WERI-Rb-1 (cell line): ENCODE measurements around the gene YIPF3.

Experiments used
- DNase-seq: peaks from one replicate; pipeline ENCODE4 v3.0.0-alpha.2; 2020
- H3K27ac ChIP-seq: fragments of 250-450 bp; sonication (Bioruptor Pico); 2 replicates; pipeline ENCODE4 v1.5.1; 2020; ENCODE audit warnings: mild to moderate bottlenecking, moderate library complexity
- H3K27me3 ChIP-seq: fragments of 250-450 bp; sonication (Bioruptor Pico); 2 replicates; pipeline ENCODE4 v1.5.1; 2021; ENCODE audit warnings: mild to moderate bottlenecking, low read depth, moderate library complexity; ENCODE audit not compliant: insufficient read depth, severe bottlenecking
- H3K36me3 ChIP-seq: fragments of 250-450 bp; sonication (Bioruptor Pico); 2 replicates; pipeline ENCODE4 v1.5.1; 2020; ENCODE audit warnings: mild to moderate bottlenecking, moderate library complexity
- H3K4me3 ChIP-seq: 2 replicates; pipeline ENCODE4 v1.5.1; 2011; ENCODE audit warnings: low read depth, mild to moderate bottlenecking, control low read depth, low read length
- H3K9me3 ChIP-seq: fragments of 250-450 bp; sonication (Bioruptor Pico); 2 replicates; pipeline ENCODE4 v1.5.1; 2021; ENCODE audit warnings: mild to moderate bottlenecking, moderate library complexity; ENCODE audit not compliant: severe bottlenecking
- TF ChIP-seq, protein P1 (sequence below): IDR thresholded peaks from 2 replicates; pipeline ENCODE4 v1.5.1; 2011; ENCODE audit warnings: low read depth, mild to moderate bottlenecking, control low read depth, inconsistent platforms, low read length

The YIPF3 gene

DNA sequence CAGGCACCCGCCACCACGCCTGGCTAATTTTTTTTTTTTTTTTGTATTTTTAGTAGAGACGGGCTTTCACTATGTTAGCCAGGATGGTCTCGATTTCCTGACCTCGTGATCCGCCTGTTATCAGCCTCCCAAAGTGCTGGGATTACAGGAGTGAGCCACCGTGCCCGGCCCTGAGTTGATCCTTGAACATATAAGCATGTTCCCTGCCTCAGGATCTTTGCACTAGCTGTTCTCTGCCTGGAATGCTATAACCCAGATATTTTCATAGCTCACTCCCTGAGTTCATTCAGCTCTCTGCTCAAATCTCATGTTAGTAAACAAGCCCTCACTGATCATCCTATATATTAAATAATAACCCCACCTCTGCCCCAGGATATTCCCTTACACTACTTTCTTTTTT is 52.4 kb downstream of the YIPF3 start:
- no peak overlapping the region for H3K27ac ChIP-seq
- TF ChIP-seq, protein P1, sequence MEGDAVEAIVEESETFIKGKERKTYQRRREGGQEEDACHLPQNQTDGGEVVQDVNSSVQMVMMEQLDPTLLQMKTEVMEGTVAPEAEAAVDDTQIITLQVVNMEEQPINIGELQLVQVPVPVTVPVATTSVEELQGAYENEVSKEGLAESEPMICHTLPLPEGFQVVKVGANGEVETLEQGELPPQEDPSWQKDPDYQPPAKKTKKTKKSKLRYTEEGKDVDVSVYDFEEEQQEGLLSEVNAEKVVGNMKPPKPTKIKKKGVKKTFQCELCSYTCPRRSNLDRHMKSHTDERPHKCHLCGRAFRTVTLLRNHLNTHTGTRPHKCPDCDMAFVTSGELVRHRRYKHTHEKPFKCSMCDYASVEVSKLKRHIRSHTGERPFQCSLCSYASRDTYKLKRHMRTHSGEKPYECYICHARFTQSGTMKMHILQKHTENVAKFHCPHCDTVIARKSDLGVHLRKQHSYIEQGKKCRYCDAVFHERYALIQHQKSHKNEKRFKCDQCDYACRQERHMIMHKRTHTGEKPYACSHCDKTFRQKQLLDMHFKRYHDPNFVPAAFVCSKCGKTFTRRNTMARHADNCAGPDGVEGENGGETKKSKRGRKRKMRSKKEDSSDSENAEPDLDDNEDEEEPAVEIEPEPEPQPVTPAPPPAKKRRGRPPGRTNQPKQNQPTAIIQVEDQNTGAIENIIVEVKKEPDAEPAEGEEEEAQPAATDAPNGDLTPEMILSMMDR = no peak
- no peaks in the 10 kb centered on the region for H3K36me3 ChIP-seq
- DNase-seq = no peak
- H3K27me3 ChIP-seq = no peaks in the 10 kb centered on the region
- H3K4me3 ChIP-seq = no peak overlapping the region
- H3K9me3 ChIP-seq = no peaks in the 10 kb centered on the region

DNA sequence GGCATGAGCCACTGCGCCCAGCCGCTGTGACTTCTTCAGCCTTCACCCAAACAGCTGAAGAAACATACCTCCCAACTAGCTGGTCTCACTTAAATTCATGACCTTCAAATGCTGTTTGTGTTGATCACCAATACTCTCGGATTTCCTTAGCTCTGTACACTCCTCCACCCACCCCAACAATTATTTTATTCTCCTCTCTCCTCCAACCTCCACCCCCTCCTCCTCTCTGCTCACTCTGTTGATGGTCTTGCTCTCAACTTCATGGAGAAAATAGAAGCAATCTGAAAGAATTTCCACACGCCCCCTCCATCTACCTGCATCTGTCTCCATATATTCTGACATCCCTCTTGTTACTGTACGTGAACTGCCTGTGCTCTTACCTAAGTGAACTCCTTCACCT is 54.8 kb downstream of the YIPF3 start:
- Histone ChIP-seq H3K36me3 (no peaks in the 10 kb centered on the region), H3K27me3 (no peaks in the 10 kb centered on the region), H3K4me3 (no peak overlapping the region), H3K9me3 (no peaks in the 10 kb centered on the region), H3K27ac (no peak overlapping the region)
- TF ChIP-seq, protein P1 = no peak
- no peak for DNase-seq
